GM03348 (cell line): Measurements from ENCODE around the gene ENOX1.

Experiments
- DNase-seq: peaks from one replicate; pipeline ENCODE4 v3.0.0; 2012; ENCODE audit warnings: low spot score

Gene ENOX1

DNA sequence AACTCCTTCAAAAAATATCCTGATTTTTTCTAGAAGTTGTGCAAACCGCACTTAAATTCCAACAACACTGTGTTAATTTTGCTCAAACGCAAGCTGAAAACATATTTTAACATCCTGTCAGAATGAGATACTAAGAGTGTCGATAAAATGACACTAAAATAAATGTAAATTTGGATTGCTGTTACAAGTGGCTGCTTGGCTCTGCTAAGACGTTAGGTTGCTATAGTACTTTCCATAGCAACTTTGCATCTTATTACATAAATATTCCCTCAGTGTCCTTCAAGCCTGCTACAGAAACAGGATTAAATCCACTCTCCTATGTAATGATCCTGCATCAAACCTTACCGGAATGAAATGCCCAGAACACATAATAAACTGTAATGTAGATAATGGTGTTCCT is 471.2 kb downstream of the ENOX1 start:
- DNase-seq, result no peak

DNA sequence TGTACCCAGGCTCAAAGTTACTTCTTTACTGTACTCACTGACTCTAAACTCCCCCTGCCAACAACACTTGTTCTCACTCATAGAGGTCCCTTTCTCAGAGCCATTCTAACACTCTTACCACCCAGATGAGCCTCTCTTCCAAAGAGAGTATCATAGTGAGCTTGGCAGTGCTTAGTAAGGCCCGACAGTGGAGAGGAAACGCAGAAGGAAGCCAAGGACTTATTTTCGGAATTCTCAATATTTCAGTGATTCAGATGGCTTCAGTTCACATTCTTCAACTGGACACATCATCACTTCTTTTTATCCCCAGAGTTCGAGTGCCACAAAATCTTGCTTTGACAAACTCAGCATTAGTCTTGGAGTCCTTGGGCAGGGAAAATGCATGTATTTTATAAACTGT is 477.5 kb downstream of the ENOX1 start:
- DNase-seq, result peak; percentile 24

GRCh38 chr13:43307921-43308433 is 478.8 kb downstream of the ENOX1 start:
- DNase-seq, result peak; percentile 64

DNA sequence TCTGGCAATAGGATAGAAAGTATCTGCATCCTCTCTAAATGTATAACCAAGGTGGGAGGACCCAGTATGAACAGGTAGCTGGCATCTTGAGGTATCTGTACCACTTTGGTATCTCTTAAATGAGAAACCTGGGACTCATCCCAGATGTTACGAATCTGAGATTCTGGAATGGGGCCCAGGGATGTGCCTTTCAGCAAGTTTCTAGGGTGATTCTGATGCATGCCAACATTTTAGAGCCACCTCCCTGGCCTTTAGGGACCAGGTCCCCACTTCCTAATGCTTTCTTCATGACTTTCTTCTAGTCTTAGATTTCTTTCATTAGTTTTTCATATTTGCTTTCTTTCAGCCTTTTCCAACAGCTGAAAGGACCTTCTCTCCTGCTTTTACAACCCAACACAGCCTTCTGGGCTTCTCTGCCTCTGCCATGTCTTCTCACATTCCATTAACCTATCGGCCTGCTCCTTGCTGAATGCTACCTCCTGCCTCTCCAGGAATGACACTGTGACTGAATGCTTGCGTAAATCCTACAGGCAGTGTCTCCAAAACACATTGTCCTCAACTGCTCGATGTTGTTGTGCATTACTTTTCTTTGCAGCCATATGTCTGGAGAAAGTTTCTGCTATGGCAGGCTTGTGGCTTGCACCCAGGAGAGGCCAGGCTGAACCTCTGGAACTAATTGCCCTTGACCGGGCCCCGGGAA is 479.4 kb downstream of the ENOX1 start:
- no peak for DNase-seq

DNA sequence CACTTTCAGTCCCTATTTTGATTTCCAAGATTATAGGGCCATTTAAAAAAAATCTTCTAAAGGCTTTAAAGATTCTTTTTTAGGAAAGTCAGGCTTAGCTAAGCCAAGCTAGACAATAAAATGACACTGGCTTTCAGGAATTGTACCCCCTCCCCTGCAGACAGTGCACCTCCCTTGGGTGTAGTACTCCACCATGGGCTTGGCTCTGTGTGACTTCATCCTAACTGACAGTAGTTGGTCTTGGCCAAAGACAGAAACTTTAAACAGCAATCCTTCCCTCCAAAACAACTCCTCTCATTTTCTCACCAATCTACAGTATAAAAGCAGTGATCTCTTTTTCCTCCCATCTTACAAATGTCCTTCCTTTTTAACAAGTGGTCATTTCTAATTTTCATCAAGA is 480.4 kb downstream of the ENOX1 start:
- DNase-seq, result no peak

DNA sequence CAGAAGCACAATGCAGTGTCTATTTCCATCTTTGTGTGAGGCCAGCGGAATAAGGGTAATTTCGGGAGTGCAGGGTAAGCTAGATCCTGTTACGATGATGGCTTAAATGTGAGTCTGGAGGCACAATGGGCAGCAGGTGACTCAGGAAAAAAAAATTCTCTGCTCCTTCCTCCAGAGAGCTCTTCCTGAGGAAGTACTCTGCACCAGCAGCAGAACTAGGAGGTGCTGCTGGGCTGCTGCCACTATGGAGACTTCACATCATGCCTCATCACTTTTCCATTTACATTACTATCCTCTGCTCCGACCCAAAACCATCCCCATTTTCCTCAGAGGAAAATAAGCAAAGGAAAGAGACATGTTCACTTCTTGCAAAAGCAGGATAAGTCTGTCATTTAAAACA is 481.4 kb downstream of the ENOX1 start:
- no peak for DNase-seq

DNA sequence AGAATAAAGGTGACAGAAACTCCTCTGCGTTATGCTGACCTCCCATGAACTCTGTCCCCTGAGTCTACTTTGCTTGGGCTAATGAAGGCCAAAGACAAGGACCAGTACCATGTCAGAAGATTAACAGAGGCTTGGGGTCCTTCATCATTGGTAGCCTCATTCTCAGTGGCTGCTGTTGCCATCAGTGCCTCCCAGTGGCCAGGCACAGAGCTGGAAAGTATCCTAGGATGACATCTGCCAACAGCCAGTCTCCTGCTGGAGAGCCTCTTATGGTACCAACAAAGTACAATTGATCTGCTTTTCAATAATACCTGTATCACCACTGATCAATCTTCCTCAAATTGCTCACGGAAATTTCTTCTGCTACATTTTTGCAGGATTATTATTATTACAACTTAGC is 481.8 kb downstream of the ENOX1 start:
- DNase-seq, result no peak

GRCh38 chr13:43304449-43304848 is 482.3 kb downstream of the ENOX1 start:
- no peak for DNase-seq

- DNase-seq, result peak; percentile 60
Measured at GRCh38 chr13:43303033-43303729, 483.6 kb downstream of the ENOX1 start.

- DNase-seq, result peak; percentile 12
Measured at GRCh38 chr13:43301346-43301969, 485.3 kb downstream of the ENOX1 start.

GRCh38 chr13:43300865-43301264 is 485.9 kb downstream of the ENOX1 start:
- peak; percentile 67 for DNase-seq

DNA sequence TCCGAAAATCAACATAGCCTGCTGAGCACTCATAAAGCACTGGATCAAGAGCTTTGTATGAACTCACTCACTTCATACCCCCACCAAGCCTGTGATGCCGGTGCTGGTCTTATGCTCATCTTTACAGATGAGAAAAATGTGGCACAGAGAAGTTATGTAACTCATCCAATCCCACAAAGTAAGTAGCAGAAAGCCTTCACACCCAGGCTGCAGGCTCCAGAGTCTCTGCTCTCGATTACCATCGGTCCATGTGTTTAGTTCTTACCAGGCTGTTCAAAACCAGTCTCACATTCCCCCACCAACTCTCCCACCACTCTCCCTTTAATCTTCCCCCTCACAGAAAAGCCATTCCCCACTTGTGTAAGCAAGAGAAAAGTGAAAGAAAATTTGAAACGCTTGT is 487.4 kb downstream of the ENOX1 start:
- no peak for DNase-seq

- no peak for DNase-seq
Measured at GRCh38 chr13:43298816-43299215, 488.0 kb downstream of the ENOX1 start.

GRCh38 chr13:43297967-43298678 is 488.6 kb downstream of the ENOX1 start:
- no peak for DNase-seq

GRCh38 chr13:43295825-43296564 is 490.8 kb downstream of the ENOX1 start:
- no peak for DNase-seq

DNA sequence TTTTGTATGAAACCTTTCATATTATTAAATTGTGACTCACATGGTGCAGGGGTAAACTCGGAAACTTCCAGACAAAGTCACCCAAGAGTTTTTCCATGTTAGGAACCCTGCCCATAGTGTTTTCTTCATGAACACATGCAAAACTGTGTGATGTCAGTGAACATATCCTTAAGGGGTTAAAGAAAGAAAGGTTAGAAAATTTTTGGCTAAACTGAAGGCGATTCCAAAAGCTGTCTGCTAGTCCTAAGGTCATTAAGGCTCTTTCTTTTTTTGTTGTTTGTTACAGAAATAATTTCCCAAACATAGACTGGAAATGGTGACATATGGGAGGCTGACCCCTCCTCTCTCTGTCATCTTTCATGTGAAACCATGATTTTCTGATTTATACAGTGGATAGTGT is 491.5 kb downstream of the ENOX1 start:
- DNase-seq, result no peak

DNA sequence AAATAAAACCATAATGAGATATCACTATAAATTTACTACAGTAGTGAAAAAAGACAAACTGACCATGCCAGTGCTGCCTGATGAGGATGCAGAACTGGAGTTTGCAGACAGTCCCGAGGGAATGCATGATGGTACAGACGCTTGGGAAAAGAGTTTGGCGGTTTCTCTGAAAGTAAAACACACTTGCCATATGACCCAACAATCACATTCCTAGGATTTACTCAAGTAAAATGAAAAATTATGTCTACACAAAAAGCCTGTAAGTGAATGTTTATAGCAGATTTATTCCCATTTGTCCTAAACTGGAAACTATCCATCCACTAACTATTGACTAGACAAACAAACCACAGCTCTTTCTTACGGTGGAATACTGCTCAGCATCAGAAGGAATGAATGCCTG is 492.4 kb downstream of the ENOX1 start:
- DNase-seq, result no peak

GRCh38 chr13:43293986-43294385 is 492.8 kb downstream of the ENOX1 start:
- DNase-seq, result no peak

DNA sequence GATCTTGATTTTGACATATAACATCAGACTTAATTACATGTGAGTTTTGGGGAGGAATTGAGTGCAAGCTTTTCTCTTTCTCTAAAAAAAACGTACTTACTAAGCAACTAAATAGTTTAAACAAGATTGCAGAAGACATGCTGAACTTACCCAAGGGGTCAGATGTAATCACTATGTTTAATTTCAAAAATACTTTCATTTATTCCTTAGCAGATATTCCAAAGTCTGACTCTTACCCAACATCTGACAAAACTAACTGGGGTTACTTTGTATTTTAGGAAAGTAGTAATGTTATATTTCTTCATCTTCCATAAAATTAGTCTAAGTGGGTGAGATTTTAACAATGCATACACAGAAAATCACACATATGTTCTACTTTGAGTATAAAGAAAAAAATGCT is 493.2 kb downstream of the ENOX1 start:
- no peak for DNase-seq

- no peak for DNase-seq
Measured at GRCh38 chr13:43293008-43293407, 493.8 kb downstream of the ENOX1 start.

DNA sequence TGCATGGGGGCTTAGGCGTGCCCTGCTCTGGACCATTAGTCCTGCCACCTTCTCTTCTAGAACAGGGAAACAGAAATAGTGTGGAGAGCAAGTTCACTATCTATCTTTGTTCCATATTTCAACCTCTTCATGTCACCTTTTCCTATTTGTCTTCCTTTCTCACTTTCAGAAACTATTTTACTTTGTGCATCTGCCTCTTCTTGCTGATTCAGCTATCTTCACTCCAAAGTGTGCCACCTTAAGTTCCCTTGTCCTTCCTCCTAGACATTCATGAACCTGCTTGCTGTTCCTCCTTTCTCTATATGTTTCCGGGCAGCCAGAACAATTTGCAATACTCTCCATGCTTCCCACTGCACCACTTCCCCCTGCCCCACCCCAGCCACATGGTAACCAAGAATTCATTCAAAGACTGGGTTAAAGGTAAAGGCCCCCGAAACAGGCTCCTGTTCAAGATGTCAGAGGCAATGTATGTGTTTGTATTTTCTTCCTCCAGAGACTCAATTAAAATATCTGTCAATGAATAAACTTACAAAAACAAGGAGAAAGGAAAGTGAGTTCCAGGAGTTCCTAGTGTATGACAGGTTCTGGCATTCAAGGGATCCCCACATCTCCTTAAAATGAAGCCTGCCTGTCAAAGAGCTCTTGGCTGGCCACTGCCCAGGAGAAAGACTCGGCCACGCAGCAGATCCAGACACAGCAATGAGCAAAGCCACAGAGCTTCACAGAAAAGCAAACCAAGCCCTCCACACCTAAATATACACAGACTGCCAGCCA is 495.3 kb downstream of the ENOX1 start:
- DNase-seq, result no peak
